Small intestine (tissue), 16 donors: ENCODE data around the gene ZNF416. TPM values are rescaled to one million over a fixed set of nuclear protein-coding genes. Genes with fewer than 3 reads are reported as not detected.

Source experiments
- DNase-seq, 2 donors: peaks; one replicate each; pipeline versions ENCODE4 v3.0.0 to v3.0.0-alpha.2; 2013
- FAIRE-seq: peaks from 2 replicates; lab custom pipeline; 2012; peaks lifted over from hg19 to GRCh38; lab: Jason Lieb, UNC
- H3K27ac ChIP-seq, 3 donors: one replicate each; pipeline ENCODE4 v1.5.1; 2013; ENCODE audit warnings: low read length in 2 of 3, mild to moderate bottlenecking in 2 of 3, control low read depth in 1 of 3, inconsistent platforms in 1 of 3, low read depth in 1 of 3, moderate library complexity in 1 of 3
- H3K27me3 ChIP-seq, 3 donors: one replicate each; pipeline ENCODE4 v1.6.1; 2013; ENCODE audit warnings: low read length in 3 of 3, inconsistent platforms in 1 of 3; ENCODE audit not compliant: control insufficient read depth in 3 of 3, insufficient read depth in 3 of 3
- H3K36me3 ChIP-seq, 3 donors: one replicate each; pipeline ENCODE4 v1.6.1; 2013; ENCODE audit warnings: low read length in 3 of 3, inconsistent platforms in 1 of 3, low read depth in 1 of 3, mild to moderate bottlenecking in 1 of 3, moderate library complexity in 1 of 3; ENCODE audit not compliant: control insufficient read depth in 3 of 3, insufficient read depth in 2 of 3
- H3K4me1 ChIP-seq, 3 donors: one replicate each; pipeline ENCODE4 v1.6.1; 2013; ENCODE audit warnings: low read length in 2 of 3, inconsistent platforms in 1 of 3, low read depth in 1 of 3, mild to moderate bottlenecking in 1 of 3, moderate library complexity in 1 of 3; ENCODE audit not compliant: control insufficient read depth in 3 of 3, insufficient read depth in 2 of 3
- H3K4me3 ChIP-seq, 3 donors: one replicate each; pipeline ENCODE4 v1.5.1; 2013; ENCODE audit warnings: low read length in 3 of 3, control low read depth in 1 of 3, inconsistent platforms in 1 of 3, low read depth in 1 of 3, mild to moderate bottlenecking in 1 of 3, moderate library complexity in 1 of 3
- H3K9me3 ChIP-seq, 2 donors: one replicate each; pipeline ENCODE4 v1.6.1; 2013; ENCODE audit warnings: low read depth in 1 of 2, low read length in 1 of 2; ENCODE audit not compliant: control insufficient read depth in 2 of 2, insufficient read depth in 1 of 2
- WGBS, 3 donors: extraction: QIAGEN DNeasy Blood & Tissue Kit; methylation state at CpG; one replicate each; pipeline ENCODE4 v1.1.7; 2013; 5-methylcytosine and 5-hydroxymethylcytosine counted together
- long read RNA-seq, 10 donors: transcript quantifications; one replicate each; lab custom pipeline, GENCODE V29; 2026
- polyA plus RNA-seq, 4 donors: library from polyadenylated mRNA; stranded (reverse) in 3 of 4; unstranded in 1 of 4; fragments of 200-250 nt in 3 of 4; fragments of 120-200 nt in 1 of 4; gene quantifications; one replicate each; pipeline versions ENCODE4 v1.2.1 to v1.2.3, GENCODE V29; 2013
- donor health status: healthy with polysubstance abuse.
- donor health status: control.
- donor health status: control.
- donor health status: Bipolar disorder and iron deficiency.
- donor health status: healthy.

Gene ZNF416
- polyA plus RNA-seq, result 1 to 10 TPM in 3 of 4 donors, under 1 TPM in 1; 0.89 to 6.4 (median 2.4) TPM
- long read RNA-seq, donor 1, result 0 reads
- long read RNA-seq, donor 2, result 0 reads
- long read RNA-seq, donor 3, partial matches to known transcripts, result 0 of 1 reads
- long read RNA-seq, donor 3, other reads (novel, unspliced or antisense), result 0 of 1 reads
- long read RNA-seq, donor 4, result 0 reads
- long read RNA-seq, donor 5, partial matches to known transcripts, result 6 of 6 reads
- long read RNA-seq, donor 5, other reads (novel, unspliced or antisense), result 0 of 6 reads
- long read RNA-seq, donor 6, result 0 reads
- long read RNA-seq, donor 7, transcript ZNF416-201 (4 exons, 2,561 nt), result major isoform, 7 of 36 reads
- long read RNA-seq, donor 7, partial matches to known transcripts, result 21 of 36 reads
- long read RNA-seq, donor 7, other reads (novel, unspliced or antisense), result 8 of 36 reads
- long read RNA-seq, donor 8, result 0 reads
- long read RNA-seq, donor 9, result 0 reads
- long read RNA-seq, donor 10, partial matches to known transcripts, result 0 of 1 reads
- long read RNA-seq, donor 10, other reads (novel, unspliced or antisense), result 0 of 1 reads

DNA sequence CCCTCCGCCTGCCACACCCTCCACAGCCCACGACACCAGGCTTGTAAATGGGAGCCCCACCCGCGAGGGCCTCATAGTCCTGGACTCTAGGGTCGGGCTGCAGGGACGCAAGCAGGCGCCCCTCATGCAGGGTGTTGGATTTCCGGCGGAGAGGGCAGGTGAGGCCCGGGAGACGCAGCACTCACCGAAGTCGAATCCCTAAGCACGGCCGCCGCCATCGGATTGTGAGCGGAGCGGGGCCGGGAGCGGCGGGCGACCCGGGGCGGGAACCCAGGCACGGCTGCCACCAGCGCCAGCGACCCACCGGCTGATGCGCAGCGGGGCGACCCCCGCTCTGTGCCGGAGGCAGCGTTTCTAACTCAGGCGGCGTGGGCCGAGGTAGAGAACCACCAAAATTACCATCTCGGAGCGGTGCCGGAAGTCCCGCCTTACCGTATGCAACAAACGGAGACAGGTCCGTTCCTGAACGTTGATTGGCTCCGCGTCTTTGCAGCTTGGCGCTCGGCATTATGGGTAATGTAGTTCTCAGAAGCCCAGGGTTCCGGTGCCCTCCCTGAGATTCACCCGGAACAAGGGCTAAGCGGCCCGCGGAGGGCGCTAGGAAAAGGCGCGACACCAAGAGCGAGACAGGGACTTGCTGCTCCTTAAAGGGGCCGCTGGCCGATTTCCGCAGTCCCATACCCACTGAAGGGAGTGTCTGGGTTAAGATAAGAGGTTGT lies at the start of gene ZNF416:
Gene ZNF416 (minus strand): TSS at position 425 of the 719 bp plus-strand sequence. CDS start 207 bp downstream, at position 218.
- FAIRE-seq (peak; percentile 33), DNase-seq (peak; percentile 99 to 100)
- 0 to 1% (median 1%) methylated on average over 55 to 62 of the region's 62 CpGs for WGBS, 3 donors
- peaks cover 15 to 31% (median 17%) of the 10 kb centered on the region in 3 donors for H3K36me3 ChIP-seq
- H3K27me3 ChIP-seq, result no peaks in the 10 kb centered on the region
- H3K4me3 ChIP-seq, result peak within 1 kb of the TSS; percentile 77 to 87 (median 78)
- peaks cover 0 to 58% of the 10 kb centered on the region in 2 donors for H3K9me3 ChIP-seq
- peak within 1 kb of the TSS; percentile 9 to 56 (median 52) for H3K27ac ChIP-seq
- peaks cover 0 to 11% (median 2%) of the 10 kb centered on the region in 3 donors for H3K4me1 ChIP-seq

DNA sequence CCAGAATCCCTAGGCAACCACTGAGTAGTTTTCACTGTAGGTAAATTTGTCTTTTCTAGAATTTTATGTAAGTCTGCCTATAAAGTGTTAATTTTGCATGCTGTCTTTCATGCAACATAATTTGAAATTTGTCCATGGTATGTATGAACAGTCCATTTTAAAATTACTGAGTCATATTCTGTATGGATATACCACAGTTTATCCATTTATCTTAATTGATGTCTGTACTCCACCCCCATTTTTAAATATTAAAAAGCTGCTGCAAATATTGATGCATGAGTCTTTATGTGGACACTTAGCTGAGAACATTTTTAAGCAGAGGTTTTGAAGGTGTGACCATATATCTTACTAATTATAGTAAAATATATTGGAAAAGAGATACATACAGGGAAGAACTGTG lies 44.4 kb upstream of the ZNF416 start:
- H3K36me3 ChIP-seq, result peaks cover 31 to 43% (median 42%) of the 10 kb centered on the region in 3 donors
- no peak overlapping the region for H3K4me3 ChIP-seq
- DNase-seq (no peak), FAIRE-seq (no peak)
- H3K27me3 ChIP-seq, result no peaks in the 10 kb centered on the region
- H3K4me1 ChIP-seq, result no peaks in the 10 kb centered on the region
- H3K9me3 ChIP-seq, result peaks cover 14 to 76% of the 10 kb centered on the region in 2 donors
- no peak overlapping the region for H3K27ac ChIP-seq

- Histone ChIP-seq H3K4me3 (no peak overlapping the region), H3K36me3 (peaks cover 33 to 60% (median 49%) of the 10 kb centered on the region in 3 donors), H3K27ac (no peak overlapping the region), H3K4me1 (no peaks in the 10 kb centered on the region), H3K27me3 (no peaks in the 10 kb centered on the region), H3K9me3 (peaks cover 15 to 87% of the 10 kb centered on the region in 2 donors)
- FAIRE-seq (no peak), DNase-seq (no peak)
- 97 to 98% (median 98%) methylated on average over 10 of the region's 10 CpGs for WGBS, 3 donors
Observed at GRCh38 chr19:57620673-57621348, 42.1 kb upstream of the ZNF416 start.

GRCh38 chr19:57615346-57615745 lies 36.6 kb upstream of the ZNF416 start:
- Histone ChIP-seq H3K9me3 (peaks cover 13 to 62% of the 10 kb centered on the region in 2 donors), H3K27ac (no peak overlapping the region), H3K27me3 (no peaks in the 10 kb centered on the region), H3K4me1 (peaks cover 0 to 3% (median 0%) of the 10 kb centered on the region in 3 donors), H3K36me3 (peaks cover 18 to 44% (median 33%) of the 10 kb centered on the region in 3 donors), H3K4me3 (peak overlapping the region in 1 of 3 donors; percentile 81)
- no peak for DNase-seq
- 94 to 99% (median 97%) methylated on average over 3 of the region's 3 CpGs for WGBS, 3 donors
- no peak for FAIRE-seq

- Histone ChIP-seq H3K27ac (peak within 1 kb of the TSS in 2 of 3 donors; percentile 29 to 34), H3K36me3 (peaks cover 10 to 35% (median 21%) of the 10 kb centered on the region in 3 donors), H3K4me3 (peak within 1 kb of the TSS; percentile 81 to 87 (median 87)), H3K27me3 (no peaks in the 10 kb centered on the region), H3K4me1 (peaks cover 0 to 3% (median 0%) of the 10 kb centered on the region in 3 donors), H3K9me3 (peaks cover 7 to 57% of the 10 kb centered on the region in 2 donors)
- FAIRE-seq (no peak), DNase-seq (peak; percentile 89 to 98)
- WGBS, 3 donors, result 2 to 3% (median 2%) methylated on average over 64 of the region's 64 CpGs
Observed at GRCh38 chr19:57613941-57614743, 35.4 kb upstream of the ZNF416 start, which contains the start of gene ZNF134. Gene ZNF134, plus strand, starts transcription at chr19:57614242. Its CDS starts 5,227 bp downstream, at chr19:57619469.

- WGBS, 3 donors, result 77 to 84% (median 79%) methylated on average over 4 of the region's 4 CpGs
- FAIRE-seq (no peak), DNase-seq (no peak)
- H3K36me3 ChIP-seq, result peaks cover 4 to 16% (median 11%) of the 10 kb centered on the region in 3 donors
- no peak overlapping the region for H3K4me3 ChIP-seq
- no peak overlapping the region for H3K27ac ChIP-seq
- no peaks in the 10 kb centered on the region for H3K27me3 ChIP-seq
- peaks cover 1 to 52% of the 10 kb centered on the region in 2 donors for H3K9me3 ChIP-seq
- peaks cover 0 to 3% (median 0%) of the 10 kb centered on the region in 3 donors for H3K4me1 ChIP-seq
Observed at GRCh38 chr19:57611113-57611512, 32.4 kb upstream of the ZNF416 start.

DNA sequence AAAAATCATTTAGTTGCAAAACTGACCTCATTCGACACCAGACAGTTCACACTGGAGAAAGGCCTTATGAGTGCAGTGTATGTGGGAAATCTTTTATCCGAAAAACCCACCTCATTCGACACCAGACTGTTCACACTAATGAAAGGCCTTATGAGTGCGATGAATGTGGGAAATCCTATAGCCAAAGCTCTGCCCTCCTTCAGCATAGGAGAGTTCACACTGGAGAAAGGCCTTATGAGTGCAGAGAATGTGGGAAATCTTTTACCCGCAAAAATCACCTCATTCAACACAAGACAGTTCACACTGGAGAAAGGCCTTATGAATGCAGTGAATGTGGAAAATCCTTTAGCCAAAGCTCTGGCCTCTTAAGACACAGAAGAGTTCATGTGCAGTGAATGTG lies 28.2 kb upstream of the ZNF416 start:
- WGBS, 3 donors, result 96 to 98% (median 98%) methylated on average over 5 of the region's 5 CpGs
- no peaks in the 10 kb centered on the region for H3K27me3 ChIP-seq
- DNase-seq (no peak), FAIRE-seq (no peak)
- H3K4me3 ChIP-seq, result no peak overlapping the region
- peaks cover 11 to 22% (median 19%) of the 10 kb centered on the region in 3 donors for H3K36me3 ChIP-seq
- peaks cover 3 to 61% of the 10 kb centered on the region in 2 donors for H3K9me3 ChIP-seq
- no peaks in the 10 kb centered on the region for H3K4me1 ChIP-seq
- no peak overlapping the region for H3K27ac ChIP-seq
